ENCODE results near the gene TMEM125. TPM values are rescaled to one million over a fixed set of nuclear protein-coding genes. Genes with fewer than 3 reads are reported as not detected.

The TMEM125 gene
- total RNA-seq, 2 donors from 2014 or later, result 59.8 to 80.0 TPM

DNA sequence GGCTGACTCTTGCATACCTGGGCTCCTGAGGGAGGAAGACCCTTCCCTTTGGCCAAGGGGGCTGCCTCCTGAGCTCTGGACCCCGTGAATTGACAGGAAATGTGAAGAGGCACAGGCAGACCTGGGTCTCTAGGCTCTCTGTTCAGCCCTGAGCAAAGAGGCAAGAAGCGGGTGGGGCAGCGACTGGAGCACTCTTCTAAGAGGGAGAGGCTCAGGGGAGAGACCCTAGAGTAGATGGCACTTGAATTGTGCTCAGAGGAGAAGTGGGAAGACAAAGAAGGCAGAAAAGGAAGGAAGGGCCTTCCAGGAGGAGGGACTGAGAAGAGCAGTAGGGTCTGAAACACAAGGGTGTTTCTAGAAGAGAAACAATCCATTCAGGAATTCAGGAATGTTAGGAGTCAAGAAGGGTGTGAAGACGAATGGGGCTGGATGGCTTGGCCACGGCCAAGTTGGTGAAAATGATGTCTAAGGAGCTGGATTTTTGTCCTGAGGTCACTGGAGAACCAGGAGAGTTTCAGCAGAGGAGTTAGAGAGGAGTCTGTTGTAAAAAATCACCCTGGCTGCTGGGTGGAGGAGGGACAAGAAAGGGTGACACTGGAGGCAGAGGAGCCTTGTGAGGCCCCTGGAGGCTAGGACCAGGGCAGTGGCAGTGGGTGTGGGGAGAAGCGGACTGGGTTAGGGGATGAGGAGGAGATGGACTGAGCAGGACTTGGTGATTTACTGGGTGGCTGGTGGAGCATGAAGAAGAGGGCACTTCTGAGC, 36.3 kb downstream of the TMEM125 start:
- Histone ChIP-seq H3K27ac (no peak overlapping the region), H3K9me3 (no peaks in the 10 kb centered on the region), H3K4me1 (peaks cover 11% of the 10 kb centered on the region), H3K9ac (ENCODE audit: low read depth in 2 of 2, low read length in 2 of 2) (no peak overlapping the region), H3K4me3 (no peak overlapping the region), H3K27me3 (no peaks in the 10 kb centered on the region), H3K36me3 (no peaks in the 10 kb centered on the region)
- no peak for TF ChIP-seq CTCF (IDR thresholded peaks at IDR 0.05)
- DNase-seq, result no peak
- intact Hi-C loops (cut with DNase I), result no loop called here

DNA sequence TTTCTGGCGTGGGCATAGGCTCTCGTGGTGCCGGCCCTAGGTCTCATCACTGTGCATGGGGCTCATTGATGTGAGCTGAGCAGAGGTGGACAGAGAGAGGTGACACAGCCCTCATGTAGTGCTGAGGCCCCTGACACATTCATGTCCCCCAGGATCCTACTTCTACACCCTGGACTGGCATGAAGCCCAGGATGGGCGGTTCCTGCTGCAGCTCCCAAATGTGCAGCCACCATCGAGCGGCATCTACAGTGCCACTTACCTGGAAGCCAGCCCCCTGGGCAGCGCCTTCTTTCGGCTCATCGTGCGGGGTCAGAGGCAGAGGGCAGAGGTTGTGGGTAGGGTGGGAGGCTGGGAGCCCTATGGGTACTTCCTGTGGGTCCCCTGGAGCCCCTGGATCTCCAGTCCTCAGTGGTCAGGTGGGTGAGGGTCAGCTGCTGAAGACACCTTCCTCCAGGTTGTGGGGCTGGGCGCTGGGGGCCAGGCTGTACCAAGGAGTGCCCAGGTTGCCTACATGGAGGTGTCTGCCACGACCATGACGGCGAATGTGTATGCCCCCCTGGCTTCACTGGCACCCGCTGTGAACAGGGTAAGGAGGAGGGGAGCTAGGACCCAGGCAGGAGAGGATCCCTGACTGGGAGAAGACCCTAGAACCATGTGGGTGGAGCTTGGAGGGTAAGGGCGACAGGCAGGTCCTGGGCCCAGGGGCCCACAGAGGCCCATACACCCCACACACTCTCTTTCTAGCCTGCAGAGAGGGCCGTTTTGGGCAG, 37.1 kb downstream of the TMEM125 start:
- TF ChIP-seq CTCF (IDR thresholded peaks at IDR 0.05), result no peak

DNA sequence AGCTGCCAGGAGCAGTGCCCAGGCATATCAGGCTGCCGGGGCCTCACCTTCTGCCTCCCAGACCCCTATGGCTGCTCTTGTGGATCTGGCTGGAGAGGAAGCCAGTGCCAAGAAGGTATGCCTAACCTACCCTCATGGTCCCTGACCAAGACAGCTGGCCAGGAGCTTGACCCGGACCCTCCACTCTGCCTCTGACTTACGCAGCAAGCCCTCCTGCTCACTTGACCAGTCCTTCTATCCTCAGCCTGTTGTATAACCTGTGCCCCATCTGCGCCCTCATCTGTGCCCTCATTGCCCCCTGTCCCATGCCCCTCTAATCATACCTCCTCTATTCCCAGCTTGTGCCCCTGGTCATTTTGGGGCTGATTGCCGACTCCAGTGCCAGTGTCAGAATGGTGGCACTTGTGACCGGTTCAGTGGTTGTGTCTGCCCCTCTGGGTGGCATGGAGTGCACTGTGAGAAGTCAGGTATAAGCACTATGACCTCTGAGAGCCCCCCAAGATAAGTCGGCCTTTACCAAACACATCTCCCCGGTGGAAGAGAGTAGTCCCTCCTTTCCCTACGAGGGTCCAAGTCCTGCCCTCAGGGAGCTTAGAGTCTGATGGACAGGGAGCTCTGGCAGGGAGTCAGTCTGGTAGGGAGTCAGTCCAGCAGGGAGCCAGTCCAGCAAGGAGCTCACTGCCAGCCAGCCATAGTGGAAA, 37.8 kb downstream of the TMEM125 start:
- DNase-seq, result no peak
- Histone ChIP-seq H3K9ac (ENCODE audit: low read depth in 2 of 2, low read length in 2 of 2) (no peak overlapping the region), H3K4me3 (no peak overlapping the region), H3K36me3 (no peaks in the 10 kb centered on the region), H3K27ac (no peak overlapping the region), H3K4me1 (peaks cover 11% of the 10 kb centered on the region), H3K9me3 (no peaks in the 10 kb centered on the region), H3K27me3 (no peaks in the 10 kb centered on the region)
- intact Hi-C loops (cut with DNase I), result no loop called here
- no peak for TF ChIP-seq CTCF (IDR thresholded peaks at IDR 0.05)

More for the DNA sequence above, 37.1 kb downstream of the TMEM125 start:
- H3K36me3 ChIP-seq, result no peaks in the 10 kb centered on the region
- H3K9ac ChIP-seq (ENCODE audit: low read depth in 2 of 2, low read length in 2 of 2), result no peak overlapping the region
- no peaks in the 10 kb centered on the region for H3K9me3 ChIP-seq
- DNase-seq, result no peak
- H3K27me3 ChIP-seq, result no peaks in the 10 kb centered on the region
- no peak overlapping the region for H3K27ac ChIP-seq
- intact Hi-C loops (cut with DNase I), result no loop called here
- peaks cover 11% of the 10 kb centered on the region for H3K4me1 ChIP-seq
- H3K4me3 ChIP-seq, result no peak overlapping the region

GRCh38 chr1:43308635-43309404, 39.0 kb downstream of the TMEM125 start:
- no peak for DNase-seq
- no peak overlapping the region for H3K4me3 ChIP-seq
- peaks cover 3% of the 10 kb centered on the region for H3K4me1 ChIP-seq
- no peaks in the 10 kb centered on the region for H3K9me3 ChIP-seq
- intact Hi-C loops (cut with DNase I), result no loop called here
- H3K36me3 ChIP-seq, result no peaks in the 10 kb centered on the region
- no peaks in the 10 kb centered on the region for H3K27me3 ChIP-seq
- TF ChIP-seq CTCF (IDR thresholded peaks at IDR 0.05), result no peak
- H3K27ac ChIP-seq, result no peak overlapping the region
- no peak overlapping the region for H3K9ac ChIP-seq (ENCODE audit: low read depth in 2 of 2, low read length in 2 of 2)
